Activated CD4-positive, alpha-beta T cell treated with anti-CD3 and anti-CD28 coated beads, Interleukin-2, amount 10 ng/mL, durations not matched to agents 7 days and 5 days (primary cell): ENCODE results near the gene ZNF776. TPM values are rescaled to one million over a fixed set of nuclear protein-coding genes. Genes with fewer than 3 reads are reported as not detected.
"Not testable (repeated sequence)": the region's sequence is repeated elsewhere in the genome, so short reads cannot be mapped to it uniquely, and the experiment has no call there.

Experiments used
- CTCF ChIA-PET: fragments of 350-600 bp; sonication (Branson Sonifier 250); formaldehyde crosslinking; loops from one replicate; lab custom pipeline; 2021; ENCODE audit warnings: antibody characterized with exemption; lab: Charles Lee
- POLR2A ChIA-PET: fragments of 350-600 bp; sonication (Branson Sonifier 250); formaldehyde crosslinking; loops from one replicate; lab custom pipeline; 2021; ENCODE audit warnings: antibody characterized with exemption; lab: Charles Lee
- DNase-seq: peaks from one replicate; pipeline ENCODE4 v3.0.0-alpha.2; 2020
- H3K27ac Mint-ChIP-seq: one replicate; pipeline ENCODE4 v1.8.0; 2021; ENCODE audit warnings: mild to moderate bottlenecking, moderate library complexity, mixed read lengths
- H3K27me3 Mint-ChIP-seq: one replicate; pipeline ENCODE4 v1.8.0; 2021; ENCODE audit warnings: mixed read lengths
- H3K36me3 Mint-ChIP-seq: one replicate; pipeline ENCODE4 v1.8.0; 2021; ENCODE audit warnings: low read depth, mixed read lengths
- H3K4me1 Mint-ChIP-seq: one replicate; pipeline ENCODE4 v1.8.0; 2021; ENCODE audit warnings: mixed read lengths
- H3K4me3 Mint-ChIP-seq: one replicate; pipeline ENCODE4 v1.8.0; 2021; ENCODE audit warnings: mild to moderate bottlenecking, moderate library complexity, mixed read lengths
- H3K9me3 Mint-ChIP-seq: one replicate; pipeline ENCODE4 v1.8.0; 2021; ENCODE audit warnings: mixed read lengths
- total RNA-seq, 2 experiments: library from RNA; stranded (reverse); gene quantifications; one replicate each; pipeline ENCODE4 v1.2.3, GENCODE V29; 2021

The ZNF776 gene
- 10 to 100 TPM; 16.1 to 21.4 TPM for total RNA-seq

DNA sequence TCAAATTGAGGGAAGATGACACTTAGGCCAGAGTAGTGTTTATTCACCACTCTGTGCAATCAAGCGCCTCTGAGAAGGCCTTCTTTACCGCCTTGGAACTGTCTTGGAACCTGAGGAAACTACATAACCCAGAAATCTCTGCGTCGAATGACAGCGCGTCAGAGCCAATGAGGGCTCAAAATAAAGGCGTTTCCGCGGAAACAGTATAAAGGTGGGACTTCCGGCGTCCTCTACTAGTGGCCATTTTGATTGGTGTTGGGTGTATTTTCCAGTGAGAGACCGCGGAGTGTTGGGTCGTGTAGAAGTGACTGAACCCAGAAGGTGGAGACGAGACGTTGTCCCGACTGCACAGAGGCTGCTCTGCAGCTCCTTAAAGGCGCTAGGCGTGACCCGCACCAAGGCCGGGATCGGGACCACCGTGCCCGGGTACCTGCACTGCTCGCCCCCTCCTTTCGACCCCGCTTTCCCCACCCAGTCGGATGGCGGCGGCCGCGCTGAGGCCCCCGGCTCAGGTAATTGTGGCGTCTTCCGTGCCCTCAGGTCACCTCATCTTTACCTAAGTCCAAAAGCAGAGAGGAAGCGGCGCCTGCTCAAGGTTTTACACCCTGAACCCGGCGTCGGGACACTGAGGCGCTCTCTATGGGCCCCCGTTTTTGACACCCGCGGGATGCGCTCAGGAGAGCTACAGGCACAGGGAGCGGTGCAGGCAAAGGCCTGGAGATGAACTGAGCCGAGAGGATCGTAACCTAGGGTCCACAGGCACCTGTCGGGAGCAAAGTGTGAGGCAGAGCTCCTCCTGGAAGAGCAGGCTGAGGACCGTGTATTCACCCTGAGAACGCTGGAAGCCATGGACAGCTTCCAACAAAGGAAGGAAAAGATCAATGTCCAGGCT is at the start of gene ZNF776:
Gene ZNF776, plus strand, starts transcription at position 236 of the 892 bp plus-strand sequence. Its CDS starts 244 bp downstream, at position 480.
- DNase-seq = peak; percentile 92
- peaks cover 44% of the 10 kb centered on the region for H3K9me3 Mint-ChIP-seq
- peak within 1 kb of the TSS; percentile 95 for H3K4me3 Mint-ChIP-seq
- CTCF ChIA-PET = interaction anchor here (0.6 to 1.1 kb wide), 4 partner anchors 9 to 692 kb away, joined by 3 to 5 read pairs (median 4); partner anchors contain the start of genes ZNF586 and ZNF671
- POLR2A ChIA-PET = interaction anchor here (0.6 to 1.0 kb wide), 2 partner anchors 11 to 23 kb away, joined by 3 to 6 read pairs; partner anchors contain the start of gene ZNF586
- peaks cover 31% of the 10 kb centered on the region for H3K4me1 Mint-ChIP-seq
- peaks cover 50% of the 10 kb centered on the region for H3K36me3 Mint-ChIP-seq
- H3K27me3 Mint-ChIP-seq = no peaks in the 10 kb centered on the region
- peak within 1 kb of the TSS; percentile 97 for H3K27ac Mint-ChIP-seq

DNA sequence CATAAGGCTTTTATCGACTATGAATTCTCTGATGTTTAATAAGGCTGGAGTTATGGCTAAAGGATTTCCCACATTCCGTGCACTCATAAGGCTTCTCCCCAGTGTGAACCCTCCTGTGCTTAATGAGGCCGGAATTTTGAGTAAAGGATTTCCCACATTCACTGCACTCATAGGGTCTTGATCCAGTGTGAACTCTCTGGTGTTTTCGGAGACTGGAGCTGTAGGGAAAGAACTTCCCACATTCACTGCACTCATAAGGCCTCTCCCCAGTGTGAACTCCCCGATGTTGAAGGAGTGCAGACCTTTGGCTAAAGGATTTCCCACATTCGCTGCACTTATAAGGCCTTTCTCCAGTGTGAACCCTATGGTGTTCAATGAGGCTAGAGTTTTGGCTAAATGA is 45.0 kb upstream of the ZNF776 start:
- ChIA-PET POLR2A (no interaction called here), CTCF (no interaction called here)
- Mint-ChIP-seq H3K27ac (no peak overlapping the region), H3K4me1 (no peaks in the 10 kb centered on the region), H3K27me3 (no peaks in the 10 kb centered on the region), H3K4me3 (no peak overlapping the region), H3K36me3 (peaks cover 85% of the 10 kb centered on the region), H3K9me3 (peaks cover 72% of the 10 kb centered on the region)
- no peak for DNase-seq

DNA sequence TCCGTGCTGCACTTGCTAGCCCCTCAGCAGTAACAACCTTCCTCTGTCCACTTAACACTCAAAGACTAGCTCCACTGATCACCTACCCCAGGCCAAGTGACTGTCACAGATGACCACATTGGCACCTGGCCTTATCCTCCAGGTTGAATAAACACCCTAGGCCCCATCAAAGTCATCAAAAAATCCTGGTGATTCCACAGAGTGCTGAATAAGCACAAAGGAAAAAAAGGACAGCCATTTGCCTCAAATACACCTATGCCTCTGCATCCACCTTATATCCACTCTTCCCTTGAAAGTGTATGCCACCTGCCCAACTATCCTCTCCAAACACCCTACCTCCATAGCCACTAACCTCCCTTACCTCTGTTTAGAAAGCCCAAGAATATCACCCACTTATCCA is 40.3 kb upstream of the ZNF776 start:
- H3K4me1 Mint-ChIP-seq = peaks cover 20% of the 10 kb centered on the region
- H3K9me3 Mint-ChIP-seq = peaks cover 54% of the 10 kb centered on the region
- H3K27me3 Mint-ChIP-seq = no peaks in the 10 kb centered on the region
- no peak overlapping the region for H3K27ac Mint-ChIP-seq
- H3K4me3 Mint-ChIP-seq = no peak overlapping the region
- peaks cover 78% of the 10 kb centered on the region for H3K36me3 Mint-ChIP-seq
- DNase-seq = no peak
- ChIA-PET CTCF (no interaction called here), POLR2A (no interaction called here)

DNA sequence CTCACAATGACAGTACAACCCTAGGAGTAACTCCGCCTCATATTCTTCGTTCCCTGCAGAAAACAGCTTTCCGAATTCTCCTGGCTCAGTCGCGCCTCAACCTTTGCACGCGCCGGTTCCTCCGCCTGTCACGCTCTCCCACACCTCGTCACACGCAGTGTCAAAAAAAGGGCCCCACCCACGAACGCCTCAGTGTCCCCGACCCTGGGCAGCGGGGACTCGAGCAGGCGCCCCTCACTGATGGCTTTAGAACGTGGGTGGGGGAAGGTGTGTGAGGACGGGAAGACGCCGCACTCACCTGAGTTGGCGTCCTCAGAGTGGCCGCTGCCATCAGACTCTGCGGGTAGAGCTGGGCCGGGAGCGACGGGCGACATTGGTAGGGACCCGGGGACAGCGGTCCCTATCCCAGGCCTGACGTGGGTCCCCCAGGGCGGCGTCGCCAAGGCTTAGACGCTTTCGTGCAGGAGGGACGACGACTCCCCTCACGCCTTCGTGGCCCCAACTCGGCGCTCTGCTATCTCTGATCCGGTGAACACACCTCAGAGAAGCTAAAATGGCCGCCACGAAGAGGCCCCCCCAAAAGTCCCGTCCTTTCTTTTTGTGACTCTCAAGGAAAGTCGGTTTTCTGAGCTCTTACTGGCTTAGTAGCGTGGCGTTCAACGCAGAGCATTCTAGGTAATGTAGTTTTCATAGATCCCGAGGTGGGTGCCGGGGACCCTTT is 37.8 kb upstream of the ZNF776 start, which contains the start of gene ZNF154:
Gene ZNF154, minus strand, starts transcription at position 564 of the 721 bp plus-strand sequence. Its CDS starts 233 bp downstream, at position 331.
- Mint-ChIP-seq H3K4me1 (peaks cover 20% of the 10 kb centered on the region), H3K36me3 (peaks cover 54% of the 10 kb centered on the region), H3K9me3 (peaks cover 46% of the 10 kb centered on the region), H3K27ac (peak within 1 kb of the TSS; percentile 92), H3K27me3 (no peaks in the 10 kb centered on the region), H3K4me3 (peak within 1 kb of the TSS; percentile 81)
- DNase-seq = peak; percentile 68
- CTCF ChIA-PET = interaction anchor here (0.6 kb wide), 1 partner anchor 36 kb away, joined by 3 read pairs; no protein-coding TSS in a partner anchor
- POLR2A ChIA-PET = interaction anchor here (0.7 kb wide), 1 partner anchor 38 kb away, joined by 4 read pairs; no protein-coding TSS in a partner anchor

DNA sequence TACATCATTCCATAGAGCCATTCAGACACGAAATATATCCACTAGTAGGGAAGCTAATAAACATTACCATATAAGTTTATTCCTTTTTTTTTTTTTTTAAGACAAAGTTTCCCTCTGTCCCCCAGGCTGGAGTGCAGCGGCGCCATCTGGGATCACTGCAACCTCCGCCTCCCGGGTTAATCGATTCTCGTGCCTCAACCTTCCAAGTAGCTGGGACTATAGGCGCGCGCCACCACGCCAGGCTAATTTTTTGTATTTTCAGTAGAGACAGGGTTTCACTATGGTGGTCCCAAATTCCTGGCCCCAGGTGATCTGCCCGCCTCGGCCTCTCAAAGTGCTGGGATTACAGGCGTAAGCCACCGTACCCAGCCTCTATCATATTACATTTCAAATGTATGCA is 37.0 kb upstream of the ZNF776 start:
- H3K27ac Mint-ChIP-seq = peak overlapping the region; percentile 92
- H3K4me3 Mint-ChIP-seq = peak overlapping the region; percentile 81
- ChIA-PET CTCF (no interaction called here), POLR2A (interaction anchor here (0.7 kb wide), 1 partner anchor 39 kb away, joined by 4 read pairs; no protein-coding TSS in a partner anchor)
- H3K36me3 Mint-ChIP-seq = peaks cover 48% of the 10 kb centered on the region
- peaks cover 45% of the 10 kb centered on the region for H3K9me3 Mint-ChIP-seq
- peaks cover 20% of the 10 kb centered on the region for H3K4me1 Mint-ChIP-seq
- H3K27me3 Mint-ChIP-seq = no peaks in the 10 kb centered on the region
- no peak for DNase-seq

DNA sequence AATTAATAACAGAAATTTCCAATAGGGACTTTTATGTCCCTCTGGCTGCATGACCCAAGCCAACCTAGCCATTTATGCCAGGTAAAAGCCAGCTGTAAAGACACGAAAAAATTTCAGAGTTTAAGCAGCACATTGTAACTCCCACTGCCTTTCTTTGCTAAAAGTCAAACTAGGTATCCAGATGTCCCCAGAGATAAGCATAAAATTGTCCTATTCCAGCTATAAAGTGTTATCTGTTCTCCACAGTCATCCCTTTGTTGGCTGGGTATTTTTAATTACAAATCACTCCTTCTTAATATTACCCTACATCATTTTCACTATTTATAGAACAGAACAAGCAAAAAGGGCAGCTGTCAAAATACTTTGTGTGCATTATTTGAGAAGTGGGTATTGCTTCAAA is 34.4 kb upstream of the ZNF776 start:
- Mint-ChIP-seq H3K9me3 (peaks cover 43% of the 10 kb centered on the region), H3K4me3 (no peak overlapping the region), H3K27ac (no peak overlapping the region), H3K36me3 (peaks cover 39% of the 10 kb centered on the region), H3K27me3 (no peaks in the 10 kb centered on the region), H3K4me1 (peaks cover 17% of the 10 kb centered on the region)
- ChIA-PET CTCF (interaction anchor here (0.5 to 1.8 kb wide), 2 partner anchors 11 to 12 kb away, joined by 3 to 4 read pairs; no protein-coding TSS in a partner anchor), POLR2A (interaction anchor here (1.0 kb wide), 1 partner anchor 15 kb away, joined by 3 read pairs; no protein-coding TSS in a partner anchor)
- DNase-seq = no peak

DNA sequence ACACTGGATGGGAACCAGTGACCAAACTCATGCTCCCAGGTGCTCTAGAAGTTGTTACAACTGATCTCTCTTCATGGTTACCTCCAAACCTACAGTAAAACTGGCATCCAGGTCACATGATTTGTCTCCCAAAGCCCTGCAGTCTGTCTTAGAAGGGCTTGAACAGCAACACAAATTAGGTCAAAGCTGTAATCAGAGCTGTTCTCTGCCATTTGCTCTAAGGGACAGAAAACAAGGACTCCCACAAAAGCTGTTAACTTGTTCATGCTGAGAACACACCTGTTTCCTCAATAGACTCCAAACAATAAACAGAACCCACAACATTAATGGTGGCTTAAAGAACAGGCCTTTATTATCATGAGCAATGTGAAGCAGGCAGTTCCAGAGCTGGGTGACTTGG is 27.2 kb upstream of the ZNF776 start:
- H3K27ac Mint-ChIP-seq = peak overlapping the region; percentile 44
- peaks cover 72% of the 10 kb centered on the region for H3K36me3 Mint-ChIP-seq
- ChIA-PET POLR2A (no interaction called here), CTCF (interaction anchor here (0.6 kb wide), 1 partner anchor 240 kb away, joined by 3 read pairs; no protein-coding TSS in a partner anchor)
- H3K9me3 Mint-ChIP-seq = peaks cover 70% of the 10 kb centered on the region
- H3K4me3 Mint-ChIP-seq = no peak overlapping the region
- no peak for DNase-seq
- H3K27me3 Mint-ChIP-seq = no peaks in the 10 kb centered on the region
- H3K4me1 Mint-ChIP-seq = peaks cover 7% of the 10 kb centered on the region

DNA sequence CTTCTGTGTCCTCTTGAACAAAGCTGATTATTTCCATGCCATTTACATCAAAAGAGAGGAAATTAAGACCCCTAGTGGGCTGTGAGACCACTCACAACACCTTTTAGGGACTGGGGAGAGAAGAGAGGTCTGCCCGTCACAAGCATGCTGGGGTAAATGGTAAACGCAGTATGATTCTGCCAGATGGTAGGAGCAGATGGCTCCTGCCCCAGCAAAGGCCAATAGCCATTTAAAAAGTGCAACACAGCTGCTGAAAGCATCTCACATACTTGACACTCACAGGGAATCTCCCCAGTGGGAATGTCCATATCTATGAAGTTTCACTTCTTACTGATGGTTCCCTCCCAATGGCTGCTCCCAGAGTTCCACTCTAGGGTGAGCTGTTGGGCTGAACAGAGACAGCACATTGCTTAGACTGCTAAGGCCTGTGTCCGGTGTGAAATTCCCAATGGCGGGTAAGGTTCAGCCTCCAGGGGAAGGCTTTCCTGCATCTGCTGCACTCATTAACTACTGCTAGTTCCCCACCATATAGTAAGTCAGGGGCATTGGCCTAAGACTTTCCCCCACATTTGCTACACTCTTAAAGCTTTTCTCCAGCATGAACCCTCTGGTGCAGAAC is 26.6 kb upstream of the ZNF776 start:
- Mint-ChIP-seq H3K9me3 (peaks cover 68% of the 10 kb centered on the region), H3K27me3 (no peaks in the 10 kb centered on the region), H3K36me3 (peaks cover 75% of the 10 kb centered on the region), H3K4me3 (no peak overlapping the region), H3K27ac (peak overlapping the region; percentile 44), H3K4me1 (peaks cover 9% of the 10 kb centered on the region)
- no peak for DNase-seq
- ChIA-PET POLR2A (no interaction called here), CTCF (no interaction called here)

DNA sequence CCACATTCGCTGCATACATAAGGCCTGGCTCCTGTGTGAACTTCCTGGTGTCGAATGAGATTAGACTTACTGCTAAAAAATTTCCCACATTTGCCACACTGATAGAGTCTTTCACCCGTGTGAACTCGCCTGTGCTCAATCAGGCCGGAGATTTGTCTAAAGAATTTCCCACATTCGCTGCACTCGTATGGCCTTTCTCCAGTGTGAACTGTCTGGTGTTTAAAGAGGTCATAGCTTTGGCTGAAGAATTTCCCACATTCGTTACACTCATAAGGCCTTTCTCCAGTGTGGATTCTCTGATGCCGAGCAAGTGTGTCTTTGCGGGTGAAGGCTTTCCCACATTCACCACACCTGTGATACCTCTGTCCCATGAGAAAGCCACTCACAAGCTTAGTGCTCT is 25.7 kb upstream of the ZNF776 start:
- Mint-ChIP-seq H3K27me3 (no peaks in the 10 kb centered on the region), H3K36me3 (peaks cover 72% of the 10 kb centered on the region), H3K4me3 (no peak overlapping the region), H3K9me3 (peaks cover 63% of the 10 kb centered on the region), H3K4me1 (peaks cover 9% of the 10 kb centered on the region), H3K27ac (no peak overlapping the region)
- CTCF ChIA-PET = no interaction called here
- no peak for DNase-seq
- POLR2A ChIA-PET = no interaction called here

DNA sequence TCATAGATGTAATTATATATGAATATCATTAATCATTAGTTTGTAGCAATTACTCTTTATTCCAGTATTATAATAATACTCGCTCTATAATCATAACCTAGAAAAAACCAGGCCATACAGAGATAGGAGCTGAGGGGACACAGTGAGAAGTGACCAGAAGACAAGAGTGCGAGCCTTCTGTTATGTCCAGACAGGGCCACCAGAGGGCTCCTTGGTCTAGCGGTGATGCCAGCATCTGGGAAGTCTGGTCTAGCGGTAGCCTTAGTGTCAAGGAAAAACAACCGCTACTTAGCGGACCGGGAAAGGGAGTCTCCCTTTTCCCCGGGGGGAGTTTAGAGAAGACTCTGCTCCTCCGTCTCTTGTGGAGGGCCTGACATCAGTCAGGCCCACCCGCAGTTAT is 8.3 kb upstream of the ZNF776 start:
- H3K27ac Mint-ChIP-seq, H3K27me3 Mint-ChIP-seq, H3K4me1 Mint-ChIP-seq, H3K4me3 Mint-ChIP-seq, H3K36me3 Mint-ChIP-seq, POLR2A ChIA-PET, H3K9me3 Mint-ChIP-seq: not testable (repeated sequence)
- CTCF ChIA-PET = interaction anchor here (0.6 kb wide), 1 partner anchor 195 kb away, joined by 4 read pairs; no protein-coding TSS in a partner anchor
- DNase-seq = peak; percentile 43

DNA sequence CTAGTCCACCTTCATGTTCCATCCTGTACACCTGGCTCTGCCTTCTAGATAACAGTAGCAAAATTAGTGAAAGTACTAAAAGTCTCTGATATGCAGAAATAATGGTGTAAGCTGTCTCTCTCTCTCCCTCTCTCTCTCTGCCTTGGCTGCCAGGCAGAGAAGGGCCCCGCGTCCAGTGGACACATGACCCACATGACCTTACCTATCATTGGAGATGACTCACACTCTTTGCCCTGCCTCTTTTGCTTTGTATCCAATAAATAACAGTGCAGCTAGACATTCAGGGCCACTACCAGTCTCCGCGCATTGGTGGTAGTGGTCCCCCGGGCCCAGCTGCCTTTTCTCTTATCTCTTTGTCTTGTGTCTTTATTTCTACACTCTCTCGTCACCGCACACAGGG is 7.8 kb upstream of the ZNF776 start:
- H3K9me3 Mint-ChIP-seq, H3K27ac Mint-ChIP-seq, DNase-seq, CTCF ChIA-PET, H3K27me3 Mint-ChIP-seq, POLR2A ChIA-PET, H3K36me3 Mint-ChIP-seq, H3K4me3 Mint-ChIP-seq, H3K4me1 Mint-ChIP-seq: not testable (repeated sequence)

DNA sequence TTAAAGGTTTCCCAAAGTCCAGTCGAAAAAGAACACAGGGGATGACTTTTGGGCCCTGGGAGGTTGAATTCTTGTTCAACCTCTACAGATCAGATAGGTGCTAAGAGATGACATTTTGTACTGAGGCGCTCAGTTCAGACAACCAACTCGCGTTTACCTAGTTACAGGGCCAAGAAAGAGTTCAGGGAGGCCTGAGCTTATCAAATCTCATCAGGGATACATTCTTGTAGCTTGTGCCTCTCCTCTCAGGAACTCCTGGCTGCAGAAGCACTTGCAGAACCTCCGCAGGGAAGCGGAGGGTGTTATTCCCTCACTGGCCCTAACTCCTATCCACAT is 825 bp downstream of the ZNF776 start:
- Mint-ChIP-seq H3K4me3 (peak overlapping the region; percentile 95), H3K4me1 (peaks cover 31% of the 10 kb centered on the region)
- POLR2A ChIA-PET = no interaction called here

More for the DNA sequence above, 825 bp downstream of the ZNF776 start:
- Mint-ChIP-seq H3K27ac (peak overlapping the region; percentile 97), H3K27me3 (no peaks in the 10 kb centered on the region), H3K9me3 (peaks cover 48% of the 10 kb centered on the region), H3K36me3 (peaks cover 56% of the 10 kb centered on the region)
- CTCF ChIA-PET = interaction anchor here (1.1 kb wide), 1 partner anchor 8 kb away, joined by 4 read pairs; no protein-coding TSS in a partner anchor
- DNase-seq = no peak
